HG03558 (cell line): ENCODE results near the gene GSTA5.
"Not testable (repeated sequence)": the region's sequence is repeated elsewhere in the genome, so short reads cannot be mapped to it uniquely, and the experiment has no call there.

Source experiments
- ATAC-seq: cut with Tn5 transposase; IDR thresholded peaks from one replicate; pipeline ENCODE4 v1.9.1; 2021; ENCODE audit warnings: moderate number of reproducible peaks; ENCODE audit not compliant: unreplicated experiment; ENCODE audit errors: extremely low read depth

Gene GSTA5

DNA sequence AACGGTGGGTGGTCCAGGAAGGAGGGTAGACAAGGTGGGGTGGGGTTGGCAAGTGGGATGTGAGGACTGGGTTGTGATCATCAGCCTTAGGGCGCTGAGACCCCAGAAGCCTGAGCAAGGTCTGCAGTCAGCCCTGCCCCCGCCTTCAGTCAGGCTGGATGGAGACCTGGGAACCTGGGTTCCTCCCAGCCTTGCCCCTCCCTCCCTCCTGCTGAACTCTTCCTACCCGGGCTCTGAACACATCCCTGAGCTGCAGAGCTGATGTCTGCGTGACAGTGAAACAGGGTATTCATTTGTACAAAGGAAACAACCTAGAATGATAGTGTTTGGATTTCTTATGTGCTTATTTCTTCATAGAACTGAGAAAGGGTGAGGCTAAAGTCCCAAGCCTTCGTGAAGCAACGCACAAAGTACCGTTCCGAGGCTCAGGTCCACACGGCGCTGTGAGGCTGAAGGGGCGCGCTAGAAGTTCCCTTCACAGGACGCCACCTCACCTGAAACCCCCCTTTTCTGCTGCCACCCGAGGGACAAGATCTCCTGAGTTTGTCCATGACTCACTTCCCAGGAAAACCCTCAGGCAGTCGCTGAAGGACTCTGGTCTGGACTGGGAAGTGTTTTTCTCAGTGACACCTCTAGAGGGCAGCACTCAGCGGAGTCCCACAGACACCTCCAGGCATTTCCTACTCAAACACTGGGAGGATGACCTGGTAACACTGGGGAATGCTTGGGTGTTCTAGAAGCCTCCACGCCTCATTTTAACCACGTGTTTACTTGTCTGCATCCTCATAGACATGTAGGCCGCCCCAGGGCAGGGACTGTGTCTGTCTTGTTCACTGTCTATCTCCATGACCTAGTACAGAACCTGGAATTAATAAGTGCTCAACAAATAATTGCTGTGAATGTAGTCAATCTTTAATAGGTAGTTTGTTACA lies 1.2 kb downstream of the GSTA5 start:
- no peak for ATAC-seq

DNA sequence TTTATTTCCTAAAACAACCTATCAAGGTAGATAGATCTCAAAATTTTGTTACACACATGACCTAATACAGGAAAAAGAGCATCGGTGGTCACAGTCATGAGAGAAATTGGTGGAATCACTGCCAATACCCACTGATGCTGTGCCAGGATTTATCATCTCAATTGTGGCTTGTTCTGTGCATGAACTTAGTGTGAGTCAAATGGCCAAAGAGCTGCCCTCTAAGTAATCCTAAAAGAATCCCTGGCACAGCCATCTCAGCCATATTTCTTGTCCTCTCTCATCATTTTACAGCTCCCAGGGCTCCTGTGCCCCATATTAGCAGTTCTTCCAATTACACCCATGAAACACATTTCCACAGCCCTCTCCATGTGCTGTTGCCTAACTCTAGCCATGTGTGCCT lies 6.1 kb downstream of the GSTA5 start:
- ATAC-seq = no peak

- not testable (repeated sequence) for ATAC-seq
Observed at GRCh38 chr6:52830869-52831268, 9.7 kb downstream of the GSTA5 start.

DNA sequence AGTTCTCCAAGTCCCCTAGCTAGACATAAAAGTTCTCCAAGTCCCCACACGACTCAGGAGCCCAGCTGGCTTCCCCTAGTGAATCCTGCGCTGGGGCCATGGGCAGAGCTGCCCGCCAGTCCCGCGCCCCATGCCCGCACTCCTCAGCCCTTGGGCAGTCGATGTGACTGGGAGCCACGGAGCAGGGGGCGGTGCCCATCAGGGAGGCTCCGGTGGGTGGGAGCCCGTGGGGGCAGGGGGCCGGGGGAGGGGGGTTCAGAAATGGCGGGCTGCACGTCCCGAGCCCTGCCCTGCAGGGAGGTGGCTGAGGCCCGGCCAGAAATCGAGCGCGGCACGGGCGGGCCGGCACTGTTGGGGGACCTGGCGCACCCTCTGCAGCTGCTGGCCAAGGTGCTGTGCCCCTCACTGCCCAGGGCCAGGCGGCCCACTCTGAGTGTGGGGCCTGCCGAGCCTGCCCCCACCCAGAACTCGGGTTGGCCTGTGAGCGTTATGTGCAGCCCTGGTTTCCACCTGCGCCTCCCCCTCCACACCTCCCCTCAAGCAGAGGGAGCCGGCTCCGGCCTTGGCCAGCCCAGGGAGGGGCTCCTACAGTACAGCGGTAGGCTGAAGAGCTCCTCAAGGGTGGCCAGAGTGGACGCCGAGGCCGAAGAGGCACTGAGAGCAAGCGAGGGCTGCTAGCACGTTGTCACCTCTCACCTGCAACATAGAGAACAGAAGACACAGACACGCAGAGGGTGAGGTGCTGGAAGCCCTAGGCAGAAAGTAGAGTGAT lies 11.4 kb downstream of the GSTA5 start:
- ATAC-seq = no peak

- not testable (repeated sequence) for ATAC-seq
Observed at GRCh38 chr6:52828621-52829020, 12.0 kb downstream of the GSTA5 start.

DNA sequence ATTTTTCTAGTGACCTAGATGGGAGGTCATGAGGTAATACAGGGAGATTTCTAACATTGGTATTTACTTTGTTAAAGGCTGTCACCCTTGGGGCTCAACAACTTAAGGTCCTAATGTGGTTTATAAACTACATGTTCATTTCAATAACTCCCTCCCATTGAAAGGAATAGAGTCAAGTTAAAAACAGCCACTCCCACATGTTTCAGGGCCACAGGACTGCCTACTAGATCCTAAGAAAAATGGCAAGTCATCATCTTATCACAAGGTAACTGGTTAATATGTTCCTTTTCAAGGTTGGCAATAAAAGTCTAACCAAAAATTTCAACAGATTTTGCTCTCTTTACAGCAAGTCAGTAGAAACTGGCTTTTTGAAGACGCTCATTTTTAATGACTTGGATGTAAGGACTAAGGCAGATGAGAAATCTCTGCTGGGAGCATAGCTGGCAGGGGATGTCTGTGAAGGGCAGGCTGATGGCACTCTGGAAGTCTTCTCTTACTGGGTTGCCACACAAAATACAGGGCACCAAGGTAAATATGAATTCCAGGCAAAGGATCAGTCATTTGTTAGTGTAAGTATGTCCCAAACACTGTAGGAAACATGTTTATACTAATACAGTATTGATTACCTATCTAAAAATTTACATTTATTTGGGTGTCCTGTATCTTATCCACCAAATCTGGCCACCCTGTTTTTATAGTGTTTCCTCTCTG lies 13.4 kb downstream of the GSTA5 start:
- not testable (repeated sequence) for ATAC-seq

- no peak for ATAC-seq
Observed at GRCh38 chr6:52826513-52826912, 14.1 kb downstream of the GSTA5 start.

DNA sequence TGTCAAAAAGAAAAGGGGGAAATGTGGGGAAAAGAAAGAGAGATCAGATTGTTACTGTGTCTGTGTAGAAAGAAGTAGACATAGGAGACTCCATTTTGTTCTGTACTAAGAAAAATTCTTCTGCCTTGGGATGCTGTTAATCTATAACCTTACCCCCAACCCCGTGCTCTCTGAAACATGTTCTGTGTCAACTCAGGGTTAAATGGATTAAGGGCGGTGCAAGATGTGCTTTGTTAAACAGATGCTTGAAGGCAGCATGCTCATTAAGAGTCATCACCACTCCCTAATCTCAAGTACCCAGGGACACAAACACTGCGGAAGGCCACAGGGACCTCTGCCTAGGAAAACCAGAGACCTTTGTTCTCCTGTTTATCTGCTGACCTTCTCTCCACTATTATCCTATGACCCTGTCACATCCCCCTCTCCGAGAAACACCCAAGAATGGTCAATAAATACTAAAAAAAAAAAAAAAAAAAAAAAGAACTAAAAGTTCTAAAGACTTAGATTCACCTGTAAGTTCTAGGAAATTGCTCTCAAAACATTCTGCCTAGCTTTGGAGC lies 14.6 kb downstream of the GSTA5 start:
- ATAC-seq = not testable (repeated sequence)

GRCh38 chr6:52825270-52825793 lies 15.3 kb downstream of the GSTA5 start:
- ATAC-seq = not testable (repeated sequence)

GRCh38 chr6:52821842-52822241 lies 18.8 kb downstream of the GSTA5 start:
- ATAC-seq = no peak

DNA sequence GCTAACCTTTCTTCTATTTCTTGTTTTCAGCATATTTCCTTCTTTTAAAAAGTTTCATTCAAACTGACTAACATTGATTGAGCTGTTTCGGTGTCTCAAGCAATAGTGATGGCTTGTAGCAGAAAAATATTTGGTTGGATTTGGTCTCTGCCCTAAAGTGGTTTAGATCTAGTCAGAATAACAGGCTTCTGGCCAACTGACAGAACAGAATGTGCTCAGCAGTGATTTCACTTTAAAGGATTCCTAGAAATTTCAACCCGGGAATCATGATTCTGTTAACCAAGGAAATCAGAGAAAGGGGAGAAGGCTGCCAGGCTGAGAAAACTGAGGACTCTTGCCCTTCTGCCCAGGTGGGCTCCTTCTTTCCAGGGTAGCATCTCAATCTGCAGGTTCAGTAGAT lies 20.4 kb downstream of the GSTA5 start:
- no peak for ATAC-seq

- ATAC-seq = no peak
Observed at GRCh38 chr6:52815167-52816092, 25.2 kb downstream of the GSTA5 start.

- not testable (repeated sequence) for ATAC-seq
Observed at GRCh38 chr6:52814545-52814944, 26.1 kb downstream of the GSTA5 start.

DNA sequence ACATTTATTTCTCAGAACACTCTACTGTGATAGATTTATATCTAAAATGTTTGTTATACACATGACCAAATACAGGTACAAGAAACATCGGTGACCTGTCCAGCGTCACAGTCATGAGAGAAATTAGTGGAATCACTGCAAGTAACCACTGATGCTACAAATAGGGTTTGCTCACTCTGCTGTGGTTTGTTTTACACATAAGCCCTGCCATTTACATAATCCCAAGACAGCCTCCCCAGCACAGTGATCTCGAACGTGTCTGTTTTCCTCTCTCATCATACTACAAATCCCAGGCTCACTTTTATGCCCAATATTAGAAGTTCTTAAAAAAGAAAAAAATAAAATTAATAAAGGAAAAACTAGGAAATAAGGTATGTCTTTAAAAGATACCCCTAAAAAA lies 30.8 kb downstream of the GSTA5 start:
- ATAC-seq = not testable (repeated sequence)

GRCh38 chr6:52808660-52809059 lies 32.0 kb downstream of the GSTA5 start:
- no peak for ATAC-seq

DNA sequence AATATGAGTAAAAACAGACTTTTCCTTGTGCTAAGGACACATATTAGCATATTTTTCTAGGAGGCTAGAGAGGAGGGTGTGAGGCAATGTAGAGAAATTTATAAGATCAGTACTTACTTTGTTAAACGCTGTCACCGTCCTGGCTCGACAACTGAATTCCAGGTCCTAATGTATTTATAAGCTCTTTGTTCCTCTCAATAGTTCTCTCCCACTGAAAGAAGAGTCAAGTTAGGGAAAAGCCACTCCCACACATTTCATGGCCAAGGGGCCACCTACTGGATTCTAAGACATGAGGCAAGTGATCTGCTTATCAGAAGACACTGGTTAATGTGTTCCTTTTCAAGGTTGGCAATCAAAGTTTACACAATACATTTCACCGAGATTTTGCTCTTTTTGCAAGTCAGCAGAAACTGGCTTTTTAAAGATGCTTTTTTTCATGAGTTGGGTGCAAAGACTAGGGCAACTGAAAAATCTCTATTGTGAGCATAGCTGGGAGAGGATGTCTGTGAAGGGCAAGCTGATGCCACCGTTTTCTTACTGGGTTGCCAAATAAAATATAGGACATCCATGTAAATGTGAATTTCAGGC lies 36.9 kb downstream of the GSTA5 start, which contains the start of gene GSTA1:
Gene GSTA1 (minus strand): TSS at position 149 of the 588 bp plus-strand sequence. CDS start 4,549 bp downstream, outside the sequence.
- not testable (repeated sequence) for ATAC-seq

- no peak for ATAC-seq
Observed at GRCh38 chr6:52802806-52803205, 37.8 kb downstream of the GSTA5 start.

DNA sequence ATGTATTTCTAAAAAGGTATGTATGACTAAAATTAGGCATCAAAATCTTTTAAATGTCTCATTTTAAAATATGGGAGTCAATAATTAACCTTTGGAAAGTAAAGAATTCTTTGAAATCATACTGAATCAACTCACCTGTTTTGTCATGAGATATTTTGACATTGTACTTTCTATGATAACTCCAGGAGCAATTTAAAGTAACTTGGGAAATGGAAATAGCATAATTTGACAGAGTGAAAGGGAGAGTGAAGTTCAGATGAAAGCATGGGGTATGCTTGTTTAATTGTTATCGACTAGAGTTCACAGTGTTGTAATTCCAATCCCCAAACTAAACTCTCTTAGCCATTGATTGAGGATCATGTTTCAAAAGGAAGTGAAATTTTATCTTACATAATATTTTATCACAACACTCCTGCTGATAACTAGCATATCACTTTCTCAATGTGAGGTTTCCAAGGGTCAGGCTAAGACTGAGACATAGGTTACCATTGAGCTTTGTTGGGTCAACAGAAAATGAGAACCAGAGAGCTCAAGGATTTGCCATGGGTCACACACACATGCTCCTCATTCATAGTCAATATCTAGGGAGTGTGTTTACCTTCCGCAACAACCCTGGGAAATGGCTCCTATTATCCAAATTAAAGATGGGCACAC lies 39.3 kb downstream of the GSTA5 start:
- ATAC-seq = no peak
